GM18517 (cell line): Measurements from ENCODE around the gene HNRNPF.
"Not testable (repeated sequence)": the region's sequence is repeated elsewhere in the genome, so short reads cannot be mapped to it uniquely, and the experiment has no call there.

Experiments
- ATAC-seq: cut with Tn5 transposase; IDR thresholded peaks from one replicate; pipeline ENCODE4 v1.9.1; 2021; ENCODE audit warnings: mild to moderate bottlenecking, moderate library complexity; ENCODE audit not compliant: unreplicated experiment

The HNRNPF gene

GRCh38 chr10:43352951-43353350 is 56.0 kb downstream of the HNRNPF start:
- ATAC-seq = no peak

GRCh38 chr10:43351301-43351700 is 57.7 kb downstream of the HNRNPF start:
- no peak for ATAC-seq

- ATAC-seq = no peak
These were observed 58.3 kb downstream of the HNRNPF start for GRCh38 chr10:43350686-43351085.

- ATAC-seq = no peak
These were observed 58.8 kb downstream of the HNRNPF start for GRCh38 chr10:43350156-43350555.

GRCh38 chr10:43348511-43349312 is 60.3 kb downstream of the HNRNPF start:
- ATAC-seq = peak; percentile 99

- ATAC-seq = no peak
These were observed 61.0 kb downstream of the HNRNPF start for GRCh38 chr10:43347997-43348396.

GRCh38 chr10:43344051-43344450 is 64.9 kb downstream of the HNRNPF start:
- ATAC-seq = no peak

GRCh38 chr10:43343126-43343525 is 65.9 kb downstream of the HNRNPF start:
- ATAC-seq = no peak

- ATAC-seq = no peak
These were observed 66.5 kb downstream of the HNRNPF start for GRCh38 chr10:43342279-43343125.

GRCh38 chr10:43341450-43341849 is 67.5 kb downstream of the HNRNPF start:
- no peak for ATAC-seq

- no peak for ATAC-seq
These were observed 68.4 kb downstream of the HNRNPF start for GRCh38 chr10:43340619-43341018.

GRCh38 chr10:43340101-43340500 is 68.9 kb downstream of the HNRNPF start:
- no peak for ATAC-seq

- ATAC-seq = no peak
These were observed 69.8 kb downstream of the HNRNPF start for GRCh38 chr10:43339136-43339535.

- no peak for ATAC-seq
These were observed 70.9 kb downstream of the HNRNPF start for GRCh38 chr10:43338117-43338516.

GRCh38 chr10:43337536-43337935 is 71.5 kb downstream of the HNRNPF start:
- not testable (repeated sequence) for ATAC-seq

GRCh38 chr10:43336641-43337318 is 72.2 kb downstream of the HNRNPF start:
- ATAC-seq = no peak

GRCh38 chr10:43336061-43336460 is 72.9 kb downstream of the HNRNPF start:
- ATAC-seq = no peak
